Measurements from ENCODE around the gene ASB6.

ASB6 gene

GRCh38 chr9:129646654-129647053 lies 4.7 kb upstream of the ASB6 start:
- no peak overlapping the region for H3K4me3 ChIP-seq (ENCODE audit: low read depth, low read length)
- TF ChIP-seq CTCF (IDR thresholded peaks at IDR 0.05; ENCODE audit: borderline replicate concordance, insufficient read depth, low read depth, low read length), result no peak

- no peak for TF ChIP-seq CTCF (IDR thresholded peaks at IDR 0.05; ENCODE audit: borderline replicate concordance, insufficient read depth, low read depth, low read length)
Observed at GRCh38 chr9:129646252-129646651, 4.3 kb upstream of the ASB6 start.

GRCh38 chr9:129644902-129645301 lies 3.0 kb upstream of the ASB6 start:
- no peak overlapping the region for H3K4me3 ChIP-seq (ENCODE audit: low read depth, low read length)
- TF ChIP-seq CTCF (IDR thresholded peaks at IDR 0.05; ENCODE audit: borderline replicate concordance, insufficient read depth, low read depth, low read length), result no peak

More at GRCh38 chr9:129646252-129646651, 4.3 kb upstream of the ASB6 start:
- H3K4me3 ChIP-seq (ENCODE audit: low read depth, low read length), result no peak overlapping the region

- H3K4me3 ChIP-seq (ENCODE audit: low read depth, low read length), result no peak overlapping the region
- TF ChIP-seq CTCF (IDR thresholded peaks at IDR 0.05; ENCODE audit: borderline replicate concordance, insufficient read depth, low read depth, low read length), result no peak
Observed at GRCh38 chr9:129644365-129644764, 2.4 kb upstream of the ASB6 start.

- H3K4me3 ChIP-seq (ENCODE audit: low read depth, low read length), result no peak overlapping the region
- no peak for TF ChIP-seq CTCF (IDR thresholded peaks at IDR 0.05; ENCODE audit: borderline replicate concordance, insufficient read depth, low read depth, low read length)
Observed at GRCh38 chr9:129643706-129644105, 1.8 kb upstream of the ASB6 start.

GRCh38 chr9:129640871-129641749 lies 841 bp downstream of the ASB6 start:
- no peak for TF ChIP-seq CTCF (IDR thresholded peaks at IDR 0.05; ENCODE audit: borderline replicate concordance, insufficient read depth, low read depth, low read length)
- H3K4me3 ChIP-seq (ENCODE audit: low read depth, low read length), result peak overlapping the region; percentile 90

Measured in GM12875 (cell line).